NCI-H2227 (cell line): ENCODE results near the gene STAT4.

Experiments
- DNase-seq: peaks from one replicate; lab custom pipeline; 2025; ENCODE audit not compliant: unreplicated experiment; lab: John Stamatoyannopoulos, UW

The STAT4 gene

GRCh38 chr2:191103774-191104173 is 47.0 kb downstream of the STAT4 start:
- no peak for DNase-seq

- no peak for DNase-seq
These were observed 50.6 kb downstream of the STAT4 start for GRCh38 chr2:191100216-191100615.

- no peak for DNase-seq
These were observed 63.5 kb downstream of the STAT4 start for GRCh38 chr2:191087311-191087710.

DNA sequence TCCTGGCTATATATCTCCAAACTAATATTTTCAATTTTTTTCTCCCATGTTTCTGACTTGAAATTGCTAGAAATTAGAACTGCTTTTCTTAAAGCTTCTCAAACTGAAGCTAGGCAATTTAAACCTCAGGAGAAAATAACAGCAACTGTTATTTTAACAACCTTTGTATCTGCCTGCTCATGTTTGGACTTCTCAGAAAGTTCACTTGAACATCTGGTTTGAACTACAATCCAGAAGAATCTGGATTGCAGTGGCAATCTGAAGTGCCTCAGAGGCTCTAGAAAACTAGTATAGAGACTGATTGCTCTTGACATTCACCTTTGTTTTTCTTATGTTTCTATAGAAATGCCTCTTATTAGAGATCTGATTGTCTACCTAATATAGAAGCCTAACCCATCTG is 64.1 kb downstream of the STAT4 start:
- DNase-seq, result no peak

- DNase-seq, result no peak
These were observed 67.3 kb downstream of the STAT4 start for GRCh38 chr2:191083540-191083939.

- no peak for DNase-seq
These were observed 68.5 kb downstream of the STAT4 start for GRCh38 chr2:191082321-191082720.

DNA sequence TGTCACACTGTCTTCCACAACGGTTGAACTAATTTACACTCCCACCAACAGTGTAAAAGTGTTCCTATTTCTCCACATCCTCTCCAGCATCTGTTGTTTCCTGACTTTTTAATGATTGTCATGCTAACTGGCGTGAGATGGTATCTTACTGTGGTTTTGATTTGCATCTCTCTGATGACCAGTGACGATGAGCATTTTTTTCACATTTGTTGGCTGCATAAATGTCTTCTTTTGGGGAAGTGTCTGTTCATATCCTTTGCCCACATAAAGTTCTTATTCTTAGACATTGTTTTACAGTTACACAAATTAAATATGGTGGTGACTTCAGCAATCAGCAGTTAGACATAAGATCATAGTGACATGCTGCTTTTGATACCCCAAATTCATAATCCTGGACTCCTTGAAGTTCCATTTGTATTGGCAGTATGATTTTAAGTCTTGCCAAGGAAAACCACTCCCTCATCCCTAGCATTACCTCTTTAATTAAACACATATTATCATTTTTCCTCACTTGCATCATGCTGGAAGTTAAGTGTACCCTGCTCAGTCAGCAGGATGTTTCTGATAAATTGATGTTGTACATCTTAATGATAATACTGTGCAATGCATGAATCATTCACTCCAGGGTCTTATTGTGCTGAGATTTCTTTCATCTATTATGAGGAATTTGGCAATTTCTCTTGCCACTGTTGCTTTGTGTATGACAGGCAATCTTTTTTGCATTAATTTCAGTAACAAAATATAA is 69.2 kb downstream of the STAT4 start:
- no peak for DNase-seq

GRCh38 chr2:191078165-191078867 is 72.5 kb downstream of the STAT4 start:
- DNase-seq, result no peak

- no peak for DNase-seq
These were observed 80.5 kb downstream of the STAT4 start for GRCh38 chr2:191070276-191070675.

DNA sequence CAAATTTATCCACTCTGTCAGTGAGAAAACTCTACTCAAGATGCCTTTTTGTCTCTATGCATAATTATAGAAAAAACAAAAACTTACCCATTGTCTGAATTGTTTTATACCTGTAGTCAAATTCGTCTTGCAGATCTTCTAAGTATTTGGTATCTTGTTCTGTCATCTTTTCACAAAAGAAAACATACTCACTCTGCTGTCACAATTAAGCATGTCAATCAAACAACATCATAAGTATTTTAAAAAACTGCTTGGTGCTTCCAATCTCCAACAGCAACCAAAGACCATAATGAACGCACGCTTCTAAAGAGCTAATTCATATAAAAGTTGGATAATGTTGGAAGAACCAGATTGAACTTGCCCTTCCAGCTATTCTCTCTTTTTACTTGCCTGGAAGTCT is 81.2 kb downstream of the STAT4 start:
- DNase-seq, result no peak

DNA sequence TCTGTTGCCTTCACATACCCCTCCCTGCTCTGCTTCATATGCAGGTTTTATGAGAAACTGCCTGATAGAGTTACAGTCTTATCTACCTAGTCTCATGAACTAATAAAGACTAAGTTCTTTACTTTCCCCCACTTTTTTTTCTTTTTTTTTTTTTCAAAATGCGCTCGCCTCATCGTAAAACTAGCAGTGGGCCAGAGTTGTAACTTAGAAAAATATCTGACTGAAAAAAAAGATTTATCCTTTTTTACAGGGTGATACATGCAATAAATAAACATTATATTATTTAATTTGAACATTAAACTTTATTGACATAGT is 83.9 kb downstream of the STAT4 start:
- no peak for DNase-seq

DNA sequence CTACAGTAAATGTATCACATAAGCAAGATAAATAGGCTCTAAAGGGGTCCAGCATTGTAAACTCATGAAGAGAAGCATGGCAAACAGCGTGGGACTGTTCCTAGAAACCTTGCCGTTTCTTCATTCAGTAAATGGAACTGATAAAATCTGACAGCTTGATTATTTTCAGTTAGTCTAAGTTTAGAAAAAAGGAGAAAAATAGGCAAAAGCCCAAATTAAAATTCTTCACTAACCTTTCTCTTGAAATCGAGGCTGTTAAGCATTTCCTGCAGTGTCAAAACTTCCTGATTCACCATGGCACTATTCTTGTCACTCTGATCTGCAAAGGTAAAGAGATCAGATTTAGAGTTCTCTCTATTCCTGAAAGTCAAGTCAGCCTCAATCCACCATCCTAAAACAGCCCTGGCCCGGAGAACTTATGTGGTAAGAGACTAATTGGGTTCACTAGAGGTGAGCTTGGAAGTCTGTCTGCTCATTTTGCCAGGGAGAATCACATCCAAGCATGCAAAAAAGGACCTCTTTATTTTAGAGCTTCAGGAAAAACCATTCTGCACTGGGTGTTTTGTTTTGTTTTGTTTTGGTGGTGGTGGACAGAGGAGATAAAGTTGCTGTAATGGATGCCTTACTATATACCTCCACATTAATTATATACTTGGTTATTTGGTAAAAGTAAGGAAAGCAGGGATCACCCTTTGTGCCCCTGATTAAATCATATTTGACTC is 84.4 kb downstream of the STAT4 start:
- no peak for DNase-seq

- no peak for DNase-seq
These were observed 85.0 kb downstream of the STAT4 start for GRCh38 chr2:191065785-191066184.

DNA sequence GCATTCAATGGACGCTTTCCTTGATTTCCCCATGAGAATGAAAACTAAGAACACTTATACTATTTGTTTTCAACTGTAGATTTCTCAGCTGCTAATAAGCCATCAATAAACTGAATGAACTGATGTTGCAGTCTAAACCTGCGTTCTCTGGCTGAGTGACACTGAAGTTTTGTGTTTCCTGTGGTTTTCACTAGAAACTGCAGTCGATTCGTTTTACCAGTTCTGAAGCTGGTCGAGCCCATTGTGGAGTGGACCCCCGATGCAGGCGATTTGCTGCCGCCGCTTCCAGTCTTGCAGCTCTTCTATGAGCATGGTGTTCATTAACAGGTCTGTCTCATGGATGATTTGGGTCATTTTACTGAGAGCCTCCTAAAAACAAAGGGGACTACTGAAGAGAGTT is 86.2 kb downstream of the STAT4 start:
- DNase-seq, result no peak

- DNase-seq, result no peak
These were observed 87.2 kb downstream of the STAT4 start for GRCh38 chr2:191063584-191063983.

GRCh38 chr2:191061381-191061980 is 89.3 kb downstream of the STAT4 start:
- no peak for DNase-seq

- no peak for DNase-seq
These were observed 91.5 kb downstream of the STAT4 start for GRCh38 chr2:191059308-191059707.

GRCh38 chr2:191056228-191056627 is 94.6 kb downstream of the STAT4 start:
- DNase-seq, result no peak

DNA sequence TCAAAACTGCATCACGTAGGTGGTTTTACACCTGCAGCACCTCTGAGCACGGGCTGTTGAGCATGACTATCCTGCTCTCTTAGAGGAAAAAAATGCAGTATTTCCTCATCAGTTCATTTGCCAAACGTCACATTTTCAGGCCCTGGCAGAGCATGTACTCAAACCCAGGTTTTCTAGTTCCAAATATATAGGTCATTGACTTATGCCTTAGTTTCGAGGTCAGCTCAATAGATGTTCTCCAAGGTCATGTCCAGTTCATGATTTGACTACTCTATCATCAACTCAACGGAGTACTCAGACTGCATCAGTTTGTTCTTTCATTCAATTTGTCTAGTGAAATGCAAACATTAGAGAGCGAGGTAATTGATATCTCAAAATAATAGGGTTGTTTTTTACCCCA is 97.5 kb downstream of the STAT4 start:
- no peak for DNase-seq

GRCh38 chr2:191051825-191052778 is 98.7 kb downstream of the STAT4 start:
- DNase-seq, result peak; percentile 78

DNA sequence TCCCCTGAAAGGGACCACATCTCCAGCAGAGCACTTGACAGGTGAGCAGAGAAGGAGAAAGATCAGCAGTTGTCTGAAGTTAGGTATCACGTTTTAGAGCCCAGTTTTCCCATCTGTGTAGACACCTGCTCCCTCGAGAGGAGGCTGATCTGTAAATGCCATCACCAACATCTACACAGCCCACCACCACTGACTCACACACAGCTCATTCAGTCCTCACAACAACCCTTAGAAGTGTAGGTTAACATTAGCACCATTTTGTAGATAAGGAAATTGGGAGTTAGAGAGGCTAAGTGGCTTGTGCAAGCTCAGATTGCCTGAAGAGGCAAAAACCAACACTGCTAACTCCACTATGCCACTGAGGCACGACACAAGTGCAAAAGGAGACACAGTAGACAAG is 99.6 kb downstream of the STAT4 start:
- no peak for DNase-seq
